Measurements from ENCODE around the gene CDH13.

- TF ChIP-seq PPARA (CRISPR knock-in tag; IDR thresholded peaks at IDR 0.05; ENCODE audit: borderline replicate concordance) (no peak), ZFP30 (CRISPR knock-in tag; IDR thresholded peaks at IDR 0.05) (no peak), PATZ1 (CRISPR knock-in tag; IDR thresholded peaks at IDR 0.05; ENCODE audit: borderline replicate concordance) (no peak), ZNF8 (CRISPR knock-in tag; IDR thresholded peaks at IDR 0.05) (no peak), BACH2 (CRISPR knock-in tag; IDR thresholded peaks at IDR 0.05; ENCODE audit: borderline replicate concordance) (no peak), ZC3H10 (CRISPR knock-in tag; IDR thresholded peaks at IDR 0.05) (no peak), OSR1 (CRISPR knock-in tag; IDR thresholded peaks at IDR 0.05) (no peak), SNAI2 (CRISPR knock-in tag; IDR thresholded peaks at IDR 0.05) (no peak), ESRRG (CRISPR knock-in tag; IDR thresholded peaks at IDR 0.05) (no peak), TSHZ2 (CRISPR knock-in tag; IDR thresholded peaks at IDR 0.05) (no peak)
Observed at GRCh38 chr16:83730812-83731211, 1104.0 kb downstream of the CDH13 start.

All from SK-N-SH treated with all-trans-retinoic acid at 6 μM for 48 hours (cell line).